HG03175 (cell line): ENCODE results near the gene RIC3.
"Not testable (repeated sequence)": the region's sequence is repeated elsewhere in the genome, so short reads cannot be mapped to it uniquely, and the experiment has no call there.

Experiments used
- ATAC-seq: cut with Tn5 transposase; IDR thresholded peaks from one replicate; pipeline ENCODE4 v1.9.1; 2021; ENCODE audit warnings: mild to moderate bottlenecking, moderate library complexity; ENCODE audit not compliant: unreplicated experiment

RIC3 gene

DNA sequence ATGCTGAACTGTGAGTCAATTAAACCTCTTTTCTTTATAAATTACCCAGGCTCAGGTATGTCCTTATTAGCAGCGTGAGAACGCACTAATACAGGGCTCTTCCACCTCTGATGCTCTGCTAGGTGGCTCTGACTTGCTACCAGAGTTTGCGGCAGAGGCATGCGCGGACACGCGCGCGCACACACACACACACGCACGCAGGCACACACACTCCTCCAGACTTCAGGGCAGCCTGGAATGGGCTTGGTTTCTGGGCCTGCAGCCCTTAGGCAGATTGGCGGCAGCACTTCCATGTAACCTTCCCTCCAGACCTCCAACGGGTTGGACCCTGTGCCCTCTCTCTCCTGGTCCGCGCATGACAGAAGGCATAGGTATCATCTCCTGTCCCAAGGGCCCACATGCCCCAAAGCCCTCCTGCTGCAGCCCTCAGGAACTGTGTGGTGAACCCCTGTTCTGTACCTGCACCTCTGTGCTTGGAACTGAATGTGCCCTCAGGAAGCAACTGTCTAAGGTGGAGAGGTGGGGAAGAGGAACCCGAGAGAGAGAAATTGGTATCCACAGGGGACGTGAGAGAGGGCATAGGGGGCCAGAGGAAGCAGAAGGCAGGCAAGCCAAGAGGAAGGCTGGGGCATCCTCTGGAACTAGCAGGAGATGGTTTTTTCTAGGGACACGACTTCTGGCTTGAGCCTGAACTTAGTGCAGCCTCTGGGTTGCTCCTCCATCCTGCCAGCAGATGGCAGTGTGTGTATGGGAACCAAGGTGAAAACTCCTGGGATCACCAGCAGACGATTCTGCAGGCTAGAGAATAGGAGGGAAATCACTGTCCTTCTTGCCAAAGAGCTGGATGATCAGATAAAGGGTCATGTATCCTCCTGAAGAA lies 23.4 kb upstream of the RIC3 start:
- ATAC-seq, result peak; percentile 56

- ATAC-seq, result no peak
Observed at GRCh38 chr11:8190431-8190830, 21.6 kb upstream of the RIC3 start.

DNA sequence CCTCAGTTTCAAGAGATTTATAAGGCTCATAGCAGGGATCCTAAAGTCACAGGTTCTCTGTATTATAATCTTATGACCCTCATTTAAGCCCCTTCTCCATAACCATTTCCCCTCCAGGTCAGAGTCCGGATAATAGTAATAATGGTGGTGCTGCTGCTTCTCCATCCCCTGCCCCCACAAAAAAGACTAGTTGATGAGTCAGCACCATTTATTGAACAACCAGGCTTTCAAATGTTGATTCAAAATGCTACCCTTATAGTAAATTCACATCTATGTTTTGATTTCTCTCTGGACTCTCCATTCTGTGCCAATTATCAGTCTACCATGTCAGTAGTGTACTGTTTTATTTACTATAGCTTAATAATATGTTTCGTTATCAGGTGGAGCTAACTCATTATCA lies 17.6 kb upstream of the RIC3 start:
- ATAC-seq, result no peak

- ATAC-seq, result no peak
Observed at GRCh38 chr11:8183111-8183510, 14.3 kb upstream of the RIC3 start.

- no peak for ATAC-seq
Observed at GRCh38 chr11:8180469-8180868, 11.6 kb upstream of the RIC3 start.

DNA sequence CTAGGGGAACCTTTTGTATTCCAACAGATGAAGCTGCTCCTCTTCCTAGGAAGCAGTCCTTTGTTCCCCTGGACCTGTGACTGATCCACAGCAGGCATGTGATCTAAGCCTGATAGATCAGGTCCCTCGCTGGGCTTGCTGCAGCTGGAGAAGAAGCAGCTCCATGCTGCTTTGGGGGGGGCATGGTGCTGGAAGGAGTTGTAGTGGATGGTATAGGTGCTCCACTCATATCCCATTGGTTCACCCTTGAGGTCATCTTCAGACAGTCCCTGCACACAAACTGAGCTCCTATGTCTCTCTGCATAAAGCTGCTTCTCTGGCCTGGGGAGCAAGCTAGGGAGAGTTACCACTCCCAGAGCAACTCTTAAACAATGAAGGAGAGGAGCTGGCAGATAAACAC lies 9.5 kb upstream of the RIC3 start:
- ATAC-seq, result no peak

DNA sequence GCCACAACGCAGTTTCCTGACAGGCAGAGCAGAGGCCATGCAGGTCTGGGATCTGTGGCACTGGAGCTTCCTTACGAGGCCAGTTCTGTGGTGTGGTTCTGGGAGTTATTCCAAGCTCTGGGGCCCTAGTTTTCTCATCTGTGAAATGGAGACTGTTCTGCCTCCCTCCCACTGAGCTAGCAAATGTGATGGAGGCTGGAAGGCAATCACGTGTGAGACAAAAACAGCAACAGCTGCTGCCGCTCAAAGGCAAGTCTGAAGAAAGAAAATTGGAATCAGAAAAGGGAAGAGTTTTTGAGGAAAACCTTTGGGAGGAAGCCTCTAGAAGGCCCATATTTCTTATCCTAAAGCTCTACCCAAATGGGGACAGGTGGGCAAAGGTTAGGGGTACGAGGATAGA lies 8.3 kb upstream of the RIC3 start:
- ATAC-seq, result no peak

GRCh38 chr11:8167796-8168195 lies 1.0 kb downstream of the RIC3 start:
- no peak for ATAC-seq

DNA sequence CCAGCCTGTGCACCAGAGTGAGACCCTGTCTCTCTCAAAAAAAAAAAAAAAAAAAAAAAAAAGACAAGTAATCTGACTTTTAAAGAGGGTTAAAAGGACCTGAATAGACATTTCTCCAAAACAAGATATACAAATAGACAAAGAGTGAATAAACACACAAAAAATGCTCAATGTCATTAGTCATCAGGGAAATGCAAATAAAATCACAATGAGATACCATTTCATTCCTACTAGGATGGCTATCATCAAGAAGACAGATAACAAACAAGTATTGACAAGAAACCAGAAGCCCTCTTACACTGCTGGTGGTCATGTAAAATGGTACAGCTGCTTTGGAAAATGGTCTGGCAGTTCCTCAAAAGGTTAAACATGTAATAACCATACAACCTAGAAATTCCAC lies 4.1 kb downstream of the RIC3 start:
- ATAC-seq, result no peak

- ATAC-seq, result not testable (repeated sequence)
Observed at GRCh38 chr11:8161627-8162304, 7.1 kb downstream of the RIC3 start.

DNA sequence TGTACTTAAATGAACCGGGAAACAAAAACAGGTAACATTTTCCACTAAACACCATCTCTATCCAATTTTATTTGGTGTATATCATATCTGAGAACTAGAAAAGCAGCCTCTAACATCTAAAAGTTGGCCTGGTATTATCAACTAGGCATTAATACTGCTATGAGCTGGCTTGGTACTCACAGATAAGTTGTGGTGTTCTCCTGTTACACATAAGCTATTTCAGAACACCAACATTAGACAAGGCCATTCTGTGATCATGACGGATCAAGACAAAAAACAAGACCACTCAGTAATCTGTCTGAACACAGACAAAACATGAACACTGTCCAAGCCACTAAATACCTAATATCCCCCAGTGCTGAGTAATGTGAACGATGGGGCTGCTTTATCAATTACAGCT lies 11.9 kb downstream of the RIC3 start:
- ATAC-seq, result no peak

GRCh38 chr11:8149726-8150125 lies 19.1 kb downstream of the RIC3 start:
- no peak for ATAC-seq

GRCh38 chr11:8138526-8138925 lies 30.3 kb downstream of the RIC3 start:
- ATAC-seq, result no peak

- ATAC-seq, result no peak
Observed at GRCh38 chr11:8127447-8127846, 41.4 kb downstream of the RIC3 start.

DNA sequence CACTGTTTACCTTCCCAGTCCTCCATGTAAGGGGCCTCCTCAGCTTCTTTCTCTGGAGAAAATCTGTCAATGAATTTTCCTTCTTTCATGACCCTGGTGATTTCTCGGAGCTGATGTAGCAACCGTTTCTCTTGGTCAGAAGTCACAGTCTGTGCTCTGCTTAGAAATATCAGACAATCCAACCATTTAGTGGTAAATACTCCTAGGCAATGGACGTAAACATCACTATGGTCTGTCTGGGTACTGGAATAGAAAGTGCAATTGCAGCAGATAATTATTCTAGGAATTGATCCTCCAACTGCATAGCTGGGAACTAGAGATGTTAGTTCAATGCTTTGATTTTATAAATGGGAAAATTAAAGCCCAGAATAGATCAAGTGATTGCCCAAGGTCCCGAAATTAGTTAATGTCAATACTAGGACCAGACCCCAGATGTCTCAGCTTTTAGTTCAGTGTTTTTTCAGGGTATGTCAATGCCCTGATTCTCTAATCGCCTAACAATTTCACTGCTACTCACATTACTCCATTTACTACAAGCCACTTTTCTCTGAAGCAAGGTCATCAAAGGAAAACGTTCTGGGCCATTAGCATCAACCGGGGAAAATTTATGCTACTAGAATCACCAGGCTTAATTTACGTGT lies 42.1 kb downstream of the RIC3 start:
- ATAC-seq, result no peak

DNA sequence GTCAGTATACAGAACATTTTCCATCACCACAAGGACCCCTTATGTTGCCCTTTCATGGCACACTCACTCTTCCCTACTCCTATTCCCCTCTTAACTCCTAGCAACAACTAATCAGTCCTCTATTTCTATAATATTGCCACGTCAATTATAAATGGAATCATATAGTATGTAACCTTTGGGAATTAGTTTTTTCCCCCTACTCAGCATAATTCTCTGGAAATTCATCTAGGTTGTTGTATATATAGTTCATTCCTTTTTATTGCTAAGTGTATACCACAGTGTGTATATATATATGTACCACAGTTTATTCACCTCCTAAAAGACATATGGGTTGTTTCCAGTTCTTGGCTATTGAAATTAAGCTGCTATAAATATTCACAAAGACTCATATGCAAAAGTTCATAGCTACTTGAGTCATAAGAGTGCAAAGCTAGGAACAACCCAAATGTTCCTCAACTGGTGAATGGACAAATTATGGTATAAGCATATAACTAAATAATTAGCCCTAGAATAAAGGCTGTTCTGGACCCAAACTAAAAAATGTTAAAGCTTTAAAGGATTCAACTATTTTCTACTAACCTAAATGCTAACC lies 46.6 kb downstream of the RIC3 start:
- no peak for ATAC-seq

GRCh38 chr11:8111636-8112035 lies 57.2 kb downstream of the RIC3 start:
- no peak for ATAC-seq

DNA sequence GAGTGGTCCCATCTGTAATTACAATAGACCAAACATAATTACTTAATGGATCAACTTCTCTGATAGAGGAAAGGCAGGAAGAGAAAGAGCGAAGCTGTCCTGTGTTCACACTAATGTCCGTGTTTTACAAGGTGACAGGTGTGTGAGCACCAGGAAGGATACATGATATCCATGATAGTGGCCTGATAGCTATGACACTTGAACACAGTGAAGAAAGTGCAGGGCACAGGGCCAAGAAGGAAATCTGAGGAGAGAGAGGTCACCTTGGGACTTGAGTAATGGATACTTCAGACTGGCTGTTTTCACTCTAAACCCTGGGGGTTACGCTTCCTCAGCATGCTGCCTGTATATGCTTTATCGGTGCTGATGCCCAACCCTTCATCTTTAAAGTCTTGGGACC lies 58.4 kb downstream of the RIC3 start:
- ATAC-seq, result no peak

DNA sequence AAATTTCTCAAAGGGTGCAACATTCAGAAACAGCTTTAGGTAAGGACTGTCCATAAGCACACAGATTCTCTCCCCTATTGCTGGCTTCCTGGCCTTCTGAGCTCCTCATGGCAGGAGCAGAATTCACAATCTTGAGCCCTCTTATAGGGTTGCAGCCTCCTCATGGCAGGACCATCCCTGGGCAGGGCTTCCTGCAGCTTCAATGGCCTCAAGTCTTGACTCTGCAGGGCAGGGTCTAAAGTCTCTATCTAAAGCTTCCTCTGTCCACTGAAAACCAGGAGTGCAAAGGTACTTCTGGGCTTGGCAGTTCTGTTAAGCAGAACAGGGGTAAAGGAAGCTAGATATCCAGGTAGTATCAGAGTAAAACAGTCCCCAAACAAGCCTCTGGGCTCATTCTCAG lies 59.1 kb downstream of the RIC3 start:
- ATAC-seq, result no peak

DNA sequence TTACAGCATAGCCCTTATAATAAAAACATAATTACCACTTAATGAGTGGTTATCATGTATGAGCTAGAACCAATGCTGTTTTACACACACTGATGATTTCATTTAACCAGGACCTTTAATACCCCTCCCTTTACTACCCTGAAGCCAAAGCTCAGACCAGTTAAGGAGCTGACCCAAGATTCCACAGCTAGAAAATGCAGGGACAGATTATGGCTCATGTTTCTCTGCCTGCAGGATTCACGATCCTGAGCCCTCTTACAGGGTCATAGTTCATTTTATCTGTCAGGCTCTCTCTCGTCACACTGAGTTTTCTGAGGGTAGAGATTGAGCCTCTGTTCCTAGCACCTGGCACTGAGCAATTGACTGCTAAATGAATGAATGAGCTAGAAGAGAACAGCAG lies 60.4 kb downstream of the RIC3 start:
- ATAC-seq, result no peak

DNA sequence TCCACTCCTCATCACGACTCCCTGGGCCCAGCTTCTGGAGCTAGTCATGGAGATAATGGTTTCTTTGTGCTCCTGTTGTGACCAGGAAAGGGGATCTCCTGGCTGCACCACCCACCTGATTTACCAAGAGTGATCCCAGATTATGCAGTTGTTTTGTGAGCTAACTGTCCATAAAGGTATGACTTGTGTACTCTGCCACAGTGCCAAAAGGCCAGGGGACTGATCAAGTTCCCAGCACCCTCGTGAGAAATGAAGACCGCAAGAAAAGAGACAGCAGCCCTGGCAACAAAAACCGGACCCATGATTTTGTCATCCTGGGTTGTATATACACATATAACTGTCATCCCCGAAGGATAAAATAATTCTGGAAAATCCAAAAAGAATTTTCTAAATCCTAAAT lies 61.2 kb downstream of the RIC3 start:
- ATAC-seq, result no peak

GRCh38 chr11:8106679-8107078 lies 62.1 kb downstream of the RIC3 start:
- ATAC-seq, result no peak
